IMR-90 (cell line): ENCODE results near the gene GTF3C4. TPM values are rescaled to one million over a fixed set of nuclear protein-coding genes. Genes with fewer than 3 reads are reported as not detected.

Source experiments
- ATAC-seq: fragments of 200-7000 bp; cut with Tn5 transposase; 2 replicates; pipeline ENCODE4 v1.9.1; 2020; ENCODE audit warnings: low read depth, mild to moderate bottlenecking, moderate library complexity
- BruUV-seq: library from RNA; stranded (reverse); fragments of 400-500 nt; replicated peaks from 2 replicates; lab custom pipeline; 2021; lab: Mats Ljungman, UMichigan
- CTCF ChIA-PET: fragments of 300-600 bp; formaldehyde crosslinking; extraction: SDS; loops from one replicate; lab custom pipeline; 2021; ENCODE audit warnings: antibody characterized with exemption; lab: Yijun Ruan, JAX
- POLR2A ChIA-PET: fragments of 300-600 bp; sonication (Branson Sonifier 250); formaldehyde crosslinking; loops from one replicate; lab custom pipeline; 2022; ENCODE audit warnings: antibody characterized with exemption; ENCODE audit not compliant: unreplicated experiment; lab: Charles Lee
- DNase-seq: peaks from one replicate; pipeline ENCODE4 v3.0.0; 2013
- H2AFZ ChIP-seq: replicated peaks from 2 replicates; pipeline ENCODE3; 2013; ENCODE audit warnings: low read length, mild to moderate bottlenecking; ENCODE audit not compliant: poor library complexity
- H2AK5ac ChIP-seq: 2 replicates; pipeline ENCODE4 v1.6.1; 2013; ENCODE audit warnings: low read depth, low read length, inconsistent platforms
- H2AK9ac ChIP-seq: replicated peaks from 2 replicates; pipeline ENCODE3; 2013; ENCODE audit warnings: mild to moderate bottlenecking, low read depth, low read length, moderate library complexity; ENCODE audit not compliant: poor library complexity
- H2BK120ac ChIP-seq: 2 replicates; pipeline ENCODE4 v1.6.1; 2013; ENCODE audit warnings: low read depth, low read length, inconsistent platforms
- H2BK15ac ChIP-seq: 3 replicates; pipeline ENCODE4 v1.6.1; 2013; ENCODE audit warnings: low read depth, low read length, inconsistent platforms
- H2BK20ac ChIP-seq: 2 replicates; pipeline ENCODE4 v1.6.1; 2013; ENCODE audit warnings: low read depth, mild to moderate bottlenecking, inconsistent platforms, low read length, moderate library complexity
- H2BK5ac ChIP-seq: 2 replicates; pipeline ENCODE4 v1.6.1; 2013; ENCODE audit warnings: mild to moderate bottlenecking, low read depth, low read length, inconsistent platforms; ENCODE audit not compliant: poor library complexity, severe bottlenecking
- H3K14ac ChIP-seq: replicated peaks from 2 replicates; pipeline ENCODE4 v1.6.1; 2013; ENCODE audit warnings: low read depth, low read length, inconsistent platforms
- H3K18ac ChIP-seq: 2 replicates; pipeline ENCODE4 v1.6.1; 2013; ENCODE audit warnings: low read depth, low read length, control low read depth
- H3K23ac ChIP-seq: 2 replicates; pipeline ENCODE4 v1.6.1; 2013; ENCODE audit warnings: low read depth, low read length, inconsistent platforms
- H3K27ac ChIP-seq: 2 replicates; pipeline ENCODE4 v1.5.1; 2013; ENCODE audit warnings: mild to moderate bottlenecking, control low read depth, low read length; ENCODE audit not compliant: insufficient read depth
- H3K27me3 ChIP-seq: 2 replicates; pipeline ENCODE4 v1.6.1; 2013; ENCODE audit warnings: low read length; ENCODE audit not compliant: control insufficient read depth, insufficient read depth
- H3K36me3 ChIP-seq: 2 replicates; pipeline ENCODE4 v1.6.1; 2013; ENCODE audit warnings: low read length, mixed read lengths; ENCODE audit not compliant: control insufficient read depth, insufficient read depth
- H3K4ac ChIP-seq: 2 replicates; pipeline ENCODE4 v1.6.1; 2013; ENCODE audit warnings: low read depth, low read length, inconsistent platforms
- H3K4me1 ChIP-seq: 2 replicates; pipeline ENCODE4 v1.6.1; 2013; ENCODE audit warnings: low read length, mixed read lengths; ENCODE audit not compliant: control insufficient read depth, insufficient read depth
- H3K4me2 ChIP-seq: 2 replicates; pipeline ENCODE4 v1.6.1; 2013; ENCODE audit warnings: low read depth, mild to moderate bottlenecking, control low read depth, low read length, moderate library complexity
- H3K4me3 ChIP-seq: 2 replicates; pipeline ENCODE4 v1.5.1; 2013; ENCODE audit warnings: low read depth, mild to moderate bottlenecking, control low read depth, low read length, moderate library complexity; ENCODE audit not compliant: insufficient read depth
- H3K56ac ChIP-seq: 2 replicates; pipeline ENCODE4 v1.6.1; 2013; ENCODE audit warnings: low read length, inconsistent platforms; ENCODE audit not compliant: insufficient read depth; ENCODE audit errors: extremely low read depth
- H3K79me1 ChIP-seq, 2 experiments: 2 replicates each; pipeline ENCODE4 v1.6.1; 2013; ENCODE audit warnings: low read length in 2 of 2, inconsistent platforms in 1 of 2, low read depth in 1 of 2
- H3K9ac ChIP-seq: 2 replicates; pipeline ENCODE4 v1.6.1; 2013; ENCODE audit warnings: low read depth, low read length, control low read depth
- H3K9me1 ChIP-seq: 2 replicates; pipeline ENCODE4 v1.6.1; 2013; ENCODE audit warnings: low read length, inconsistent platforms; ENCODE audit not compliant: insufficient read depth
- H3K9me3 ChIP-seq: 2 replicates; pipeline ENCODE4 v1.6.1; 2013; ENCODE audit warnings: low read length; ENCODE audit not compliant: control insufficient read depth, insufficient read depth
- H4K20me1 ChIP-seq: 2 replicates; pipeline ENCODE4 v1.6.1; 2013; ENCODE audit warnings: low read length, inconsistent platforms; ENCODE audit not compliant: insufficient read depth
- H4K5ac ChIP-seq: 2 replicates; pipeline ENCODE4 v1.6.1; 2013; ENCODE audit warnings: mild to moderate bottlenecking, low read depth, low read length, control low read depth
- H4K8ac ChIP-seq, 2 experiments: 2 replicates each; pipeline ENCODE4 v1.6.1; 2013; ENCODE audit warnings: low read depth in 2 of 2, low read length in 2 of 2, control low read depth in 1 of 2, inconsistent platforms in 1 of 2
- H4K91ac ChIP-seq: 2 replicates; pipeline ENCODE4 v1.6.1; 2013; ENCODE audit warnings: low read depth, low read length, inconsistent platforms; ENCODE audit not compliant: insufficient read depth
- CHD1 ChIP-seq: IDR thresholded peaks from 2 replicates; pipeline ENCODE4 v1.6.1; 2012; ENCODE audit warnings: low read depth, low read length, improper control_type of control experiment
- MXI1 ChIP-seq: IDR thresholded peaks from 2 replicates; pipeline ENCODE4 v1.6.1; 2012; ENCODE audit warnings: low read depth, mild to moderate bottlenecking, low read length, moderate library complexity, borderline replicate concordance
- NFE2L2 ChIP-seq: fragments of 150-350 bp; IDR thresholded peaks from 2 replicates; pipeline ENCODE4 v1.6.1; 2016; ENCODE audit warnings: low read depth, mild to moderate bottlenecking, low read length
- RAD21 ChIP-seq: IDR thresholded peaks from 2 replicates; pipeline ENCODE4 v1.6.1; 2012; ENCODE audit warnings: low read length, improper control_type of control experiment
- RFX5 ChIP-seq: IDR thresholded peaks from 2 replicates; pipeline ENCODE4 v1.8.0; 2012; ENCODE audit warnings: low read depth, mild to moderate bottlenecking, low read length, moderate library complexity
- SMC3 ChIP-seq: fragments of 150-350 bp; IDR thresholded peaks from 2 replicates; pipeline ENCODE4 v1.6.1; 2016; ENCODE audit warnings: low read depth, mild to moderate bottlenecking, antibody characterized with exemption, low read length, moderate library complexity
- USF2 ChIP-seq: fragments of 150-350 bp; IDR thresholded peaks from 2 replicates; pipeline ENCODE4 v1.6.1; 2017; ENCODE audit warnings: mild to moderate bottlenecking, antibody characterized with exemption, low read length, low read depth
- WGBS, 2 experiments: methylation state at CpG; one replicate each; pipeline versions ENCODE4 v1.1.5 to v1.1.7; 2013; ENCODE audit warnings: missing lambda C conversion rate in 2 of 2; ENCODE audit not compliant: insufficient read length in 1 of 2; ENCODE audit errors: extremely low coverage in 2 of 2; 5-methylcytosine and 5-hydroxymethylcytosine counted together
- dilution Hi-C: fragments of 300-500 bp; cut with HindIII; formaldehyde crosslinking; loops from one replicate; pipeline ENCODE4 v1.14.3; 2018; ENCODE audit warnings: low sequenced_read_pairs; ENCODE audit not compliant: unreplicated experiment
- in situ Hi-C: fragments of 300-500 bp; cut with MboI; formaldehyde crosslinking; loops from 3 replicates; pipeline ENCODE4 v1.14.3; 2019; ENCODE audit warnings: low sequenced_read_pairs, inconsistent platforms, mixed read lengths
- intact Hi-C: fragments of 100-400 bp; cut with micrococcal nuclease; formaldehyde crosslinking; loops from 2 replicates; pipeline ENCODE4 v1.10.0; 2022
- polyA plus RNA-seq, 3 experiments: library from polyadenylated mRNA; depleted of rRNA; stranded (reverse); fragments of >200 nt; gene quantifications; 2 replicates each; pipeline ENCODE4 v1.2.3, GENCODE V29; 2012; ENCODE audit warnings: low replicate concordance in 1 of 3
- total RNA-seq: library from RNA; depleted of rRNA; stranded (reverse); fragments of >200 nt; gene quantifications from 2 replicates; pipeline ENCODE4 v1.2.3, GENCODE V29; 2012
- TF ChIP-seq, protein P1 (sequence below): fragments of 150-350 bp; IDR thresholded peaks from 2 replicates; pipeline ENCODE4 v1.6.1; 2016; ENCODE audit warnings: low read depth, mild to moderate bottlenecking, low read length, moderate library complexity, borderline replicate concordance

GTF3C4 gene
- total and polyA plus RNA-seq, 2 of the 4 experiments (the other 2 are of a cell fraction), result 4.7 to 16.5 TPM

GRCh38 chr9:132627106-132627505, 43.2 kb upstream of the GTF3C4 start:
- Histone ChIP-seq H3K9me3 (no peaks in the 10 kb centered on the region), H3K23ac (no peak overlapping the region), H3K9ac (no peak overlapping the region), H2BK5ac (no peak overlapping the region), H3K27ac (no peak overlapping the region), H4K5ac (no peak overlapping the region), H3K36me3 (peaks cover 30% of the 10 kb centered on the region), H4K8ac (no peak overlapping the region), H3K4ac (no peak overlapping the region), H2BK120ac (no peak overlapping the region), H3K79me1 (no peaks in the 10 kb centered on the region; a peak in 1 of 4 replicates), H3K56ac (no peak overlapping the region), H2AFZ (no peak overlapping the region), H2AK9ac (no peak overlapping the region), H3K9me1 (peaks cover 8% of the 10 kb centered on the region; the same call in 1 of the 2 replicates), H3K4me3 (no peak overlapping the region), H2BK15ac (no peak overlapping the region), H3K4me2 (no peak overlapping the region), H3K14ac (no peak overlapping the region), H3K4me1 (0 out of 2 replicates have a peak, but pooled peaks cover 3% of the 10 kb centered on the region), H2BK20ac (no peak overlapping the region), H3K18ac (no peak overlapping the region), H4K91ac (no peak overlapping the region), H3K27me3 (no peaks in the 10 kb centered on the region), H2AK5ac (no peak overlapping the region), H4K20me1 (peaks cover 18% of the 10 kb centered on the region; the same call in 1 of the 2 replicates)
- no peak for DNase-seq
- 100% methylated on average over 2 of the region's 7 CpGs; no CpG with 5 or more reads in 1 of the 2 experiments for WGBS, 2 experiments
- CTCF ChIA-PET, result no interaction called here
- dilution Hi-C loops (no loop called here), in situ Hi-C loops (no loop called here), intact Hi-C loops (no loop called here)
- no TSS peak for BruUV-seq
- no peak for TF ChIP-seq NFE2L2
- TF ChIP-seq, protein P1, sequence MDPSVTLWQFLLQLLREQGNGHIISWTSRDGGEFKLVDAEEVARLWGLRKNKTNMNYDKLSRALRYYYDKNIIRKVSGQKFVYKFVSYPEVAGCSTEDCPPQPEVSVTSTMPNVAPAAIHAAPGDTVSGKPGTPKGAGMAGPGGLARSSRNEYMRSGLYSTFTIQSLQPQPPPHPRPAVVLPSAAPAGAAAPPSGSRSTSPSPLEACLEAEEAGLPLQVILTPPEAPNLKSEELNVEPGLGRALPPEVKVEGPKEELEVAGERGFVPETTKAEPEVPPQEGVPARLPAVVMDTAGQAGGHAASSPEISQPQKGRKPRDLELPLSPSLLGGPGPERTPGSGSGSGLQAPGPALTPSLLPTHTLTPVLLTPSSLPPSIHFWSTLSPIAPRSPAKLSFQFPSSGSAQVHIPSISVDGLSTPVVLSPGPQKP, result no peak
- no peak for TF ChIP-seq SMC3
- TF ChIP-seq USF2, result no peak
- no peak for TF ChIP-seq RAD21
- no peak for TF ChIP-seq CHD1
- TF ChIP-seq MXI1, result no peak
- no peak for TF ChIP-seq RFX5
- no peak for ATAC-seq
- POLR2A ChIA-PET, result no interaction called here
